Measurements from ENCODE around the gene SNAPC3. TPM values are rescaled to one million over a fixed set of nuclear protein-coding genes. Genes with fewer than 3 reads are reported as not detected.
A peak's percentile ranks its signal among the peaks of the same experiment; 100 is the strongest.

The SNAPC3 gene
- total RNA-seq, 1 experiment from 2014 or later, result 33.5 TPM

DNA sequence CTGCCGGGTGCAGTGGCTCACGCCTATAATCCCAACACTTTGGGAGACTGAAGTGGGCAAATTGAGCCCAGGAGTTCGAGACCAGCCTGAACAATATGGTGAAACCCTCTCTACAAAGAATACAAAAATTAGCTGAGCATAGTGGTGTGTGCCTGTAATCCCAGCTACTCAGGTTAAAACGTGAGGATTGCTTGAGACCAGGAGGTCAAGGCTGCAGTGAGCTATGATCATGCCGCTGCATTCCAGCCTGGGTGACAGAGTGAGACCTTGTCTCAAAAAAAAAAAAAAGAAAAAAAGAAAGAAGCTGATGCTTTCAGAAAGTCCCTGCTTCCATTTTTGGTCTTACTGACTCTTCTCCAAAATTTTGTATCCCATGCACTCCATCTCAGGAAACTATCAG, 31.3 kb downstream of the SNAPC3 start:
- H3K4me3 Mint-ChIP-seq, result no peak overlapping the region
- H3K27ac Mint-ChIP-seq, result no peak overlapping the region
- ChIA-PET CTCF (interaction anchor here (1.2 kb wide), 1 partner anchor 168 kb away, joined by 3 read pairs; no protein-coding TSS in a partner anchor), POLR2A (interaction anchor here (1.3 kb wide), 1 partner anchor 57 kb away, joined by 3 read pairs; the partner anchor contains the start of gene PSIP1)
- H3K9me3 Mint-ChIP-seq, result no peaks in the 10 kb centered on the region
- ATAC-seq (no peak), DNase-seq (ENCODE audit: low spot score) (no peak)
- peaks cover 69% of the 10 kb centered on the region for H3K36me3 Mint-ChIP-seq
- H3K4me1 Mint-ChIP-seq, result no peaks in the 10 kb centered on the region
- H3K27me3 Mint-ChIP-seq (ENCODE audit: low read depth), result no peaks in the 10 kb centered on the region
- TF ChIP-seq, protein P1, sequence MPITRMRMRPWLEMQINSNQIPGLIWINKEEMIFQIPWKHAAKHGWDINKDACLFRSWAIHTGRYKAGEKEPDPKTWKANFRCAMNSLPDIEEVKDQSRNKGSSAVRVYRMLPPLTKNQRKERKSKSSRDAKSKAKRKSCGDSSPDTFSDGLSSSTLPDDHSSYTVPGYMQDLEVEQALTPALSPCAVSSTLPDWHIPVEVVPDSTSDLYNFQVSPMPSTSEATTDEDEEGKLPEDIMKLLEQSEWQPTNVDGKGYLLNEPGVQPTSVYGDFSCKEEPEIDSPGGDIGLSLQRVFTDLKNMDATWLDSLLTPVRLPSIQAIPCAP (CRISPR knock-in tag; IDR thresholded peaks at IDR 0.05), result no peak
- TF ChIP-seq ZNF423 (CRISPR knock-in tag; IDR thresholded peaks at IDR 0.05) (no peak), GABPB1 (CRISPR knock-in tag; IDR thresholded peaks at IDR 0.05) (no peak), CBFB (CRISPR knock-in tag; IDR thresholded peaks at IDR 0.05; ENCODE audit: low read depth) (no peak), NR3C1 (CRISPR knock-in tag; conservative IDR thresholded peaks at IDR 0.05; ENCODE audit: low read depth) (no peak), ETV6 (CRISPR knock-in tag; IDR thresholded peaks at IDR 0.05) (no peak), FOXJ3 (CRISPR knock-in tag; IDR thresholded peaks at IDR 0.05; ENCODE audit: borderline replicate concordance) (no peak), ZBTB21 (CRISPR knock-in tag; IDR thresholded peaks at IDR 0.05; ENCODE audit: borderline replicate concordance) (no peak), MYBL2 (CRISPR knock-in tag; IDR thresholded peaks at IDR 0.05) (no peak), TEAD4 (CRISPR knock-in tag; IDR thresholded peaks at IDR 0.05) (no peak), NFATC4 (CRISPR knock-in tag; IDR thresholded peaks at IDR 0.05) (no peak), PRRX2 (CRISPR knock-in tag; IDR thresholded peaks at IDR 0.05) (no peak), TEAD1 (CRISPR knock-in tag; IDR thresholded peaks at IDR 0.05) (no peak)
- TF ChIP-seq, protein P2, sequence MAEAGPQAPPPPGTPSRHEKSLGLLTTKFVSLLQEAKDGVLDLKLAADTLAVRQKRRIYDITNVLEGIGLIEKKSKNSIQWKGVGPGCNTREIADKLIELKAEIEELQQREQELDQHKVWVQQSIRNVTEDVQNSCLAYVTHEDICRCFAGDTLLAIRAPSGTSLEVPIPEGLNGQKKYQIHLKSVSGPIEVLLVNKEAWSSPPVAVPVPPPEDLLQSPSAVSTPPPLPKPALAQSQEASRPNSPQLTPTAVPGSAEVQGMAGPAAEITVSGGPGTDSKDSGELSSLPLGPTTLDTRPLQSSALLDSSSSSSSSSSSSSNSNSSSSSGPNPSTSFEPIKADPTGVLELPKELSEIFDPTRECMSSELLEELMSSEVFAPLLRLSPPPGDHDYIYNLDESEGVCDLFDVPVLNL (CRISPR knock-in tag; IDR thresholded peaks at IDR 0.05; ENCODE audit: borderline replicate concordance, low read depth), result no peak
- TF ChIP-seq, protein P3, sequence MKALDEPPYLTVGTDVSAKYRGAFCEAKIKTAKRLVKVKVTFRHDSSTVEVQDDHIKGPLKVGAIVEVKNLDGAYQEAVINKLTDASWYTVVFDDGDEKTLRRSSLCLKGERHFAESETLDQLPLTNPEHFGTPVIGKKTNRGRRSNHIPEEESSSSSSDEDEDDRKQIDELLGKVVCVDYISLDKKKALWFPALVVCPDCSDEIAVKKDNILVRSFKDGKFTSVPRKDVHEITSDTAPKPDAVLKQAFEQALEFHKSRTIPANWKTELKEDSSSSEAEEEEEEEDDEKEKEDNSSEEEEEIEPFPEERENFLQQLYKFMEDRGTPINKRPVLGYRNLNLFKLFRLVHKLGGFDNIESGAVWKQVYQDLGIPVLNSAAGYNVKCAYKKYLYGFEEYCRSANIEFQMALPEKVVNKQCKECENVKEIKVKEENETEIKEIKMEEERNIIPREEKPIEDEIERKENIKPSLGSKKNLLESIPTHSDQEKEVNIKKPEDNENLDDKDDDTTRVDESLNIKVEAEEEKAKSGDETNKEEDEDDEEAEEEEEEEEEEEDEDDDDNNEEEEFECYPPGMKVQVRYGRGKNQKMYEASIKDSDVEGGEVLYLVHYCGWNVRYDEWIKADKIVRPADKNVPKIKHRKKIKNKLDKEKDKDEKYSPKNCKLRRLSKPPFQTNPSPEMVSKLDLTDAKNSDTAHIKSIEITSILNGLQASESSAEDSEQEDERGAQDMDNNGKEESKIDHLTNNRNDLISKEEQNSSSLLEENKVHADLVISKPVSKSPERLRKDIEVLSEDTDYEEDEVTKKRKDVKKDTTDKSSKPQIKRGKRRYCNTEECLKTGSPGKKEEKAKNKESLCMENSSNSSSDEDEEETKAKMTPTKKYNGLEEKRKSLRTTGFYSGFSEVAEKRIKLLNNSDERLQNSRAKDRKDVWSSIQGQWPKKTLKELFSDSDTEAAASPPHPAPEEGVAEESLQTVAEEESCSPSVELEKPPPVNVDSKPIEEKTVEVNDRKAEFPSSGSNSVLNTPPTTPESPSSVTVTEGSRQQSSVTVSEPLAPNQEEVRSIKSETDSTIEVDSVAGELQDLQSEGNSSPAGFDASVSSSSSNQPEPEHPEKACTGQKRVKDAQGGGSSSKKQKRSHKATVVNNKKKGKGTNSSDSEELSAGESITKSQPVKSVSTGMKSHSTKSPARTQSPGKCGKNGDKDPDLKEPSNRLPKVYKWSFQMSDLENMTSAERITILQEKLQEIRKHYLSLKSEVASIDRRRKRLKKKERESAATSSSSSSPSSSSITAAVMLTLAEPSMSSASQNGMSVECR (CRISPR knock-in tag; IDR thresholded peaks at IDR 0.05; ENCODE audit: borderline replicate concordance), result no peak
- TF ChIP-seq, protein P4, sequence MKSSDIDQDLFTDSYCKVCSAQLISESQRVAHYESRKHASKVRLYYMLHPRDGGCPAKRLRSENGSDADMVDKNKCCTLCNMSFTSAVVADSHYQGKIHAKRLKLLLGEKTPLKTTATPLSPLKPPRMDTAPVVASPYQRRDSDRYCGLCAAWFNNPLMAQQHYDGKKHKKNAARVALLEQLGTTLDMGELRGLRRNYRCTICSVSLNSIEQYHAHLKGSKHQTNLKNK (CRISPR knock-in tag; IDR thresholded peaks at IDR 0.05), result no peak
- TF ChIP-seq, protein P5, sequence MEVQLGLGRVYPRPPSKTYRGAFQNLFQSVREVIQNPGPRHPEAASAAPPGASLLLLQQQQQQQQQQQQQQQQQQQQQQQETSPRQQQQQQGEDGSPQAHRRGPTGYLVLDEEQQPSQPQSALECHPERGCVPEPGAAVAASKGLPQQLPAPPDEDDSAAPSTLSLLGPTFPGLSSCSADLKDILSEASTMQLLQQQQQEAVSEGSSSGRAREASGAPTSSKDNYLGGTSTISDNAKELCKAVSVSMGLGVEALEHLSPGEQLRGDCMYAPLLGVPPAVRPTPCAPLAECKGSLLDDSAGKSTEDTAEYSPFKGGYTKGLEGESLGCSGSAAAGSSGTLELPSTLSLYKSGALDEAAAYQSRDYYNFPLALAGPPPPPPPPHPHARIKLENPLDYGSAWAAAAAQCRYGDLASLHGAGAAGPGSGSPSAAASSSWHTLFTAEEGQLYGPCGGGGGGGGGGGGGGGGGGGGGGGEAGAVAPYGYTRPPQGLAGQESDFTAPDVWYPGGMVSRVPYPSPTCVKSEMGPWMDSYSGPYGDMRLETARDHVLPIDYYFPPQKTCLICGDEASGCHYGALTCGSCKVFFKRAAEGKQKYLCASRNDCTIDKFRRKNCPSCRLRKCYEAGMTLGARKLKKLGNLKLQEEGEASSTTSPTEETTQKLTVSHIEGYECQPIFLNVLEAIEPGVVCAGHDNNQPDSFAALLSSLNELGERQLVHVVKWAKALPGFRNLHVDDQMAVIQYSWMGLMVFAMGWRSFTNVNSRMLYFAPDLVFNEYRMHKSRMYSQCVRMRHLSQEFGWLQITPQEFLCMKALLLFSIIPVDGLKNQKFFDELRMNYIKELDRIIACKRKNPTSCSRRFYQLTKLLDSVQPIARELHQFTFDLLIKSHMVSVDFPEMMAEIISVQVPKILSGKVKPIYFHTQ (CRISPR knock-in tag; IDR thresholded peaks at IDR 0.05), result no peak

DNA sequence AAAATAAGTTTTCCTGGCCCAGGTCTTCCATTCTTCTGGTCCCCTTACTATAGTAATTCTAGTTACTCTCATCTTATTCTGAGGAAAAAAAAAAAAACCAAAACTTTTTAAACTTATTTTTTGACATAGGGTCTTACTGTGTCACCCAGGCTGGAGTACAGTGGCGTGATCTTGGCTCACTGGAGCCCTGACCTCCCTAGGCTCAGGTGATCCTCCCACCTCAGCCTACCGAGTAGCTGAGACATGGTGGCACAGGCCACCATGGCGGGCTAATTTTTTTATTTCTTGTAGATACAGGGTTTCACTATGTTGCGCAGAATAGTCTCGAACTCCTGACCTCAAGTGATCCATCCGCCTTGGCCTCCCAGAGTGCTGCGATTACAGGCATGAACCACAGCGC, 38.4 kb downstream of the SNAPC3 start:
- DNase-seq (ENCODE audit: low spot score), result no peak
- H3K4me1 Mint-ChIP-seq, result no peaks in the 10 kb centered on the region
- no peak overlapping the region for H3K27ac Mint-ChIP-seq
- peaks cover 67% of the 10 kb centered on the region for H3K36me3 Mint-ChIP-seq
- no peak overlapping the region for H3K4me3 Mint-ChIP-seq
- peak; percentile 50 for ATAC-seq
- CTCF ChIA-PET, result no interaction called here
- H3K9me3 Mint-ChIP-seq, result no peaks in the 10 kb centered on the region
- POLR2A ChIA-PET, result interaction anchor here (0.7 to 0.8 kb wide), 2 partner anchors 35 to 379 kb away, joined by 3 to 4 read pairs; no protein-coding TSS in a partner anchor
- no peaks in the 10 kb centered on the region for H3K27me3 Mint-ChIP-seq (ENCODE audit: low read depth)
- no peak for TF ChIP-seq NR3C1 (CRISPR knock-in tag; conservative IDR thresholded peaks at IDR 0.05; ENCODE audit: low read depth)
- no peak for TF ChIP-seq OVOL2 (CRISPR knock-in tag; IDR thresholded peaks at IDR 0.05; ENCODE audit: borderline replicate concordance)
- TF ChIP-seq, protein P5 (CRISPR knock-in tag; IDR thresholded peaks at IDR 0.05), result 0 out of 2 replicates have a peak, but pooled peaks have one; percentile 9
